HCT116 (cell line): Measurements from ENCODE around the gene ERGIC3. TPM values are rescaled to one million over a fixed set of nuclear protein-coding genes. Genes with fewer than 3 reads are reported as not detected.

Experiments used
- ATAC-seq: fragments of 200-7000 bp; cut with Tn5 transposase; 2 replicates; pipeline ENCODE4 v1.9.1; 2020; ENCODE audit warnings: mild to moderate bottlenecking, moderate library complexity
- BruUV-seq: library from RNA; stranded (reverse); fragments of 400-500 nt; replicated peaks from 2 replicates; lab custom pipeline; 2021; lab: Mats Ljungman, UMichigan
- CTCF ChIA-PET: fragments of 300-600 bp; sonication (Branson Sonifier 250); formaldehyde crosslinking; loops from one replicate; lab custom pipeline; 2021; ENCODE audit warnings: antibody characterized with exemption; lab: Charles Lee
- POLR2A ChIA-PET: fragments of 300-600, 350-600 bp; sonication (Branson Sonifier 250); formaldehyde crosslinking; loops from one replicate; lab custom pipeline; 2021; ENCODE audit warnings: antibody characterized with exemption; lab: Charles Lee
- RAD21 ChIA-PET, 2 experiments: fragments of 300-600 bp; sonication (Branson Sonifier 250); formaldehyde crosslinking; loops; one replicate each; lab custom pipeline; 2023; ENCODE audit warnings: low total read pairs in 2 of 2; ENCODE audit not compliant: uncharacterized antibody in 2 of 2, unreplicated experiment in 2 of 2, low non-redundant PET in 1 of 2; lab: Charles Lee
- DNase-seq: peaks from one replicate; pipeline ENCODE4 v3.0.0-alpha.2; 2010; ENCODE audit warnings: low read depth, low spot score
- H2AFZ ChIP-seq: fragments of 200-600 bp; shearing (Covaris generic), sonication (generic); 2 replicates; pipeline ENCODE4 v1.6.1; 2017; ENCODE audit warnings: low read depth, mixed run types, mixed read lengths, antibody characterized with exemption, low read length; ENCODE audit not compliant: poor library complexity, severe bottlenecking
- H3K27ac ChIP-seq: 2 replicates; pipeline ENCODE4 v1.5.1; 2012; ENCODE audit warnings: low read depth, low read length
- H3K27me3 ChIP-seq: fragments of 200-600 bp; sonication (generic); 2 replicates; pipeline ENCODE4 v1.6.1; 2016; ENCODE audit warnings: mixed run types, low read length, mixed read lengths; ENCODE audit not compliant: insufficient read depth
- H3K36me3 ChIP-seq, 2 experiments: fragments of 200-500 bp in 1 of 2; fragments of 200-600 bp in 1 of 2; sonication (Bioruptor generic) in 1 of 2; sonication (generic) in 1 of 2; 2 replicates each; pipeline versions ENCODE4 v1.5.1 to v1.6.1; 2014 to 2016; ENCODE audit warnings: low read length in 2 of 2, inconsistent platforms in 1 of 2, mixed read lengths in 1 of 2, mixed run types in 1 of 2; ENCODE audit not compliant: insufficient read depth in 2 of 2, control insufficient read depth in 1 of 2
- H3K4me1 ChIP-seq, 2 experiments: fragments of 200-600 bp in 1 of 2; sonication (generic) in 1 of 2; 2 replicates each; pipeline versions ENCODE4 v1.5.1 to v1.6.1; 2012 to 2017; ENCODE audit warnings: low read length in 2 of 2, inconsistent platforms in 1 of 2, mild to moderate bottlenecking in 1 of 2, mixed read lengths in 1 of 2, mixed run types in 1 of 2, moderate library complexity in 1 of 2; ENCODE audit not compliant: insufficient read depth in 2 of 2, control insufficient read depth in 1 of 2
- H3K4me2 ChIP-seq: fragments of 200-600 bp; sonication (generic); 2 replicates; pipeline ENCODE4 v1.6.1; 2017; ENCODE audit warnings: mixed run types, low read length, mixed read lengths
- H3K4me3 ChIP-seq, 2 experiments: fragments of 200-600 bp in 1 of 2; sonication (generic) in 1 of 2; replicated peaks in 1 of 2; 2 replicates each; pipeline ENCODE4 v1.5.1; 2011 to 2016; ENCODE audit warnings: low read length in 2 of 2, control low read depth in 1 of 2, low read depth in 1 of 2, mild to moderate bottlenecking in 1 of 2, mixed read lengths in 1 of 2, mixed run types in 1 of 2
- H3K79me2 ChIP-seq: fragments of 200-600 bp; sonication (generic); 2 replicates; pipeline ENCODE4 v1.6.1; 2017; ENCODE audit warnings: mild to moderate bottlenecking, mixed run types, low read length, moderate library complexity, mixed read lengths; ENCODE audit not compliant: insufficient read depth
- H3K9ac ChIP-seq: fragments of 200-600 bp; sonication (generic); 2 replicates; pipeline ENCODE4 v1.6.1; 2016; ENCODE audit warnings: low read length, mixed read lengths
- H3K9me2 ChIP-seq: fragments of 200-600 bp; sonication (generic), shearing (Covaris generic); 2 replicates; pipeline ENCODE4 v1.6.1; 2017; ENCODE audit warnings: mixed run types, mild to moderate bottlenecking, moderate library complexity; ENCODE audit not compliant: insufficient read depth
- H3K9me3 ChIP-seq, 2 experiments: fragments of 200-500 bp in 1 of 2; fragments of 200-600 bp in 1 of 2; sonication (Bioruptor generic) in 1 of 2; sonication (generic) in 1 of 2; 2 replicates each; pipeline ENCODE4 v1.6.1; 2014 to 2017; ENCODE audit warnings: low read length in 2 of 2, mixed read lengths in 2 of 2, inconsistent platforms in 1 of 2, low read depth in 1 of 2, mild to moderate bottlenecking in 1 of 2, mixed run types in 1 of 2, moderate library complexity in 1 of 2; ENCODE audit not compliant: control insufficient read depth in 1 of 2, insufficient read depth in 1 of 2
- H4K20me1 ChIP-seq: fragments of 200-600 bp; sonication (generic), shearing (Covaris generic); 2 replicates; pipeline ENCODE4 v1.6.1; 2017; ENCODE audit warnings: mixed run types, mild to moderate bottlenecking, moderate library complexity; ENCODE audit not compliant: insufficient read depth
- ATF3 ChIP-seq: IDR thresholded peaks from 2 replicates; pipeline ENCODE4 v1.6.1; 2012
- CBX3 ChIP-seq: IDR thresholded peaks from 2 replicates; pipeline ENCODE4 v1.6.1; 2012; ENCODE audit warnings: low read depth
- CTCF ChIP-seq, 3 experiments: fragments of 200-600 bp in 1 of 3; sonication (generic) in 1 of 3; IDR thresholded peaks in 2 of 3; conservative IDR thresholded peaks in 1 of 3; 2 replicates each; pipeline ENCODE4 v1.5.1; 2012 to 2017; ENCODE audit warnings: low read depth in 2 of 3, low read length in 2 of 3, antibody characterized with exemption in 1 of 3, borderline replicate concordance in 1 of 3, control low read depth in 1 of 3, mild to moderate bottlenecking in 1 of 3, mixed read lengths in 1 of 3, mixed run types in 1 of 3, moderate library complexity in 1 of 3; ENCODE audit not compliant: insufficient read depth in 1 of 3
- ELF1 ChIP-seq: IDR thresholded peaks from 2 replicates; pipeline ENCODE4 v1.6.1; 2012; ENCODE audit warnings: low read depth, borderline replicate concordance
- EZH2phosphoT487 ChIP-seq: fragments of 200-600 bp; IDR thresholded peaks from 2 replicates; pipeline ENCODE4 v1.6.1; 2018; ENCODE audit warnings: antibody characterized with exemption, borderline replicate concordance
- FOSL1 ChIP-seq: IDR thresholded peaks from 2 replicates; pipeline ENCODE4 v1.6.1; 2012; ENCODE audit warnings: low read depth
- JUND ChIP-seq: IDR thresholded peaks from 2 replicates; pipeline ENCODE4 v1.6.1; 2012
- MAX ChIP-seq: IDR thresholded peaks from 2 replicates; pipeline ENCODE4 v1.6.1; 2012
- POLR2A ChIP-seq: IDR thresholded peaks from 2 replicates; pipeline ENCODE4 v1.7.0; 2011; ENCODE audit warnings: borderline replicate concordance; ENCODE audit not compliant: insufficient read depth, insufficient read length; ENCODE audit errors: extremely low read depth
- POLR2AphosphoS5 ChIP-seq: IDR thresholded peaks from 2 replicates; pipeline ENCODE4 v1.6.1; 2011; ENCODE audit warnings: mild to moderate bottlenecking, low read depth, low read length, moderate library complexity
- RAD21 ChIP-seq: IDR thresholded peaks from 2 replicates; pipeline ENCODE4 v1.6.1; 2012; ENCODE audit warnings: low read depth, mild to moderate bottlenecking
- SP1 ChIP-seq: IDR thresholded peaks from 2 replicates; pipeline ENCODE4 v1.6.1; 2012; ENCODE audit warnings: low read depth
- SRF ChIP-seq: IDR thresholded peaks from 2 replicates; pipeline ENCODE4 v1.6.1; 2012; ENCODE audit warnings: low read depth
- TCF7L2 ChIP-seq: IDR thresholded peaks from 2 replicates; pipeline ENCODE4 v1.7.0; 2011; ENCODE audit warnings: borderline replicate concordance, inconsistent platforms; ENCODE audit not compliant: insufficient read depth, insufficient read length; ENCODE audit errors: extremely low read depth
- YY1 ChIP-seq: IDR thresholded peaks from 2 replicates; pipeline ENCODE4 v1.6.1; 2011; ENCODE audit warnings: low read length, low read depth, moderate library complexity, mild to moderate bottlenecking; ENCODE audit not compliant: insufficient replicate concordance; ENCODE audit errors: extremely low read depth
- ZFX ChIP-seq: fragments of 450-650 bp; IDR thresholded peaks from 2 replicates; pipeline ENCODE4 v1.6.1; 2017
- ZNF274 ChIP-seq: fragments of 200-500 bp; sonication (Bioruptor generic); IDR thresholded peaks from 2 replicates; pipeline ENCODE4 v1.6.1; 2014; ENCODE audit warnings: mild to moderate bottlenecking, low read depth, low read length, inconsistent platforms
- intact Hi-C: fragments of 100-400 bp; cut with micrococcal nuclease; formaldehyde crosslinking; loops from 2 replicates; pipeline ENCODE4 v1.10.0; 2022
- total RNA-seq: library from RNA; stranded (reverse); gene quantifications from one replicate; pipeline ENCODE4 v1.2.1, GENCODE V29; 2021; ENCODE audit not compliant: unreplicated experiment

The ERGIC3 gene
- total RNA-seq, 1 experiment from 2014 or later: 229 TPM

- ATAC-seq (no peak), DNase-seq (no peak)
- CTCF ChIA-PET: no interaction called here
- no peaks in the 10 kb centered on the region for H3K9me2 ChIP-seq
- H3K27ac ChIP-seq: no peak overlapping the region
- H3K9ac ChIP-seq: no peak overlapping the region
- no peak overlapping the region for H2AFZ ChIP-seq
- no peaks in the 10 kb centered on the region for H3K4me1 ChIP-seq
- H3K9me3 ChIP-seq: peaks cover 0 to 3% of the 10 kb centered on the region in 2 experiments; a peak in 1 of 4 replicates
- RAD21 ChIA-PET: no interaction called here
- H3K4me3 ChIP-seq: no peak overlapping the region
- H4K20me1 ChIP-seq: no peaks in the 10 kb centered on the region
- POLR2A ChIA-PET: interaction anchor here (0.7 to 1.2 kb wide), 2 partner anchors 11 to 165 kb away, joined by 3 to 5 read pairs; partner anchors contain the start of gene RBM39
- TF ChIP-seq SP1 (no peak), POLR2A (no peak), YY1 (no peak), EZH2phosphoT487 (no peak), RAD21 (no peak), FOSL1 (no peak), TCF7L2 (no peak), ATF3 (no peak), ZFX (no peak), SRF (no peak), JUND (no peak), ZNF274 (no peak), ELF1 (no peak), POLR2AphosphoS5 (no peak), MAX (no peak), CBX3 (no peak), CTCF (IDR thresholded peaks at IDR 0.05 in 2 of 3, conservative IDR thresholded peaks at IDR 0.05 in 1 of 3; ENCODE audit: borderline replicate concordance in 1 of 3, insufficient read depth in 1 of 3, low read depth in 2 of 3, low read length in 2 of 3) (no peak)
- H3K27me3 ChIP-seq: no peaks in the 10 kb centered on the region
- no peaks in the 10 kb centered on the region for H3K36me3 ChIP-seq
- no TSS peak for BruUV-seq
- intact Hi-C loops: no loop called here
- no peaks in the 10 kb centered on the region for H3K79me2 ChIP-seq
- no peak overlapping the region for H3K4me2 ChIP-seq
These were observed 34.9 kb downstream of the ERGIC3 start for GRCh38 chr20:35576816-35577215.
